HFFc6 (cell line): ENCODE results near the gene RIMS4. TPM values are rescaled to one million over a fixed set of nuclear protein-coding genes. Genes with fewer than 3 reads are reported as not detected.

Source experiments
- DNase-seq: peaks from one replicate; pipeline ENCODE4 v3.0.0-alpha.2; 2018
- H3K27ac Mint-ChIP-seq: 2 replicates; pipeline ENCODE4 v1.8.0; 2020; ENCODE audit warnings: mild to moderate bottlenecking, mixed read lengths
- H3K27me3 Mint-ChIP-seq: 2 replicates; pipeline ENCODE4 v1.8.0; 2021; ENCODE audit warnings: mild to moderate bottlenecking, moderate library complexity, mixed read lengths; ENCODE audit not compliant: insufficient read depth
- H3K36me3 Mint-ChIP-seq: 2 replicates; pipeline ENCODE4 v1.8.0; 2021; ENCODE audit warnings: low read depth, mixed read lengths
- H3K4me1 Mint-ChIP-seq: 2 replicates; pipeline ENCODE4 v1.8.0; 2020; ENCODE audit warnings: low read depth, mixed read lengths
- H3K4me3 Mint-ChIP-seq: 2 replicates; pipeline ENCODE4 v1.8.0; 2020; ENCODE audit warnings: mild to moderate bottlenecking, moderate library complexity, mixed read lengths
- H3K9me3 Mint-ChIP-seq: 2 replicates; pipeline ENCODE4 v1.8.0; 2020; ENCODE audit warnings: mild to moderate bottlenecking, mixed read lengths
- CTCF ChIP-seq: fragments of 200-600 bp; sonication (generic); IDR thresholded peaks from 2 replicates; pipeline ENCODE4 v1.5.0; 2021; ENCODE audit warnings: antibody characterized with exemption, mild to moderate bottlenecking
- total RNA-seq, 6 experiments: library from RNA; stranded (reverse); fragmentation: NEBNext Ultra II Directional; extraction: Animal tissue kit (Norgen Biotek cat#: 25700); gene quantifications; 2 replicates in 1 of 6; 3 replicates in 5 of 6; pipeline ENCODE4 v1.2.3, GENCODE V29; 2021

RIMS4 gene
- total RNA-seq, 6 experiments from 2014 or later: not detected

- H3K4me1 Mint-ChIP-seq: peaks cover 61% of the 10 kb centered on the region
- H3K27ac Mint-ChIP-seq: peak overlapping the region; percentile 7
- H3K4me3 Mint-ChIP-seq: no peak overlapping the region
- DNase-seq: peak; percentile 58
- no peak for TF ChIP-seq CTCF
- H3K9me3 Mint-ChIP-seq: no peaks in the 10 kb centered on the region
- H3K27me3 Mint-ChIP-seq: peaks cover 3% of the 10 kb centered on the region
- H3K36me3 Mint-ChIP-seq: no peaks in the 10 kb centered on the region
Measured at GRCh38 chr20:44704551-44704971, 105.8 kb downstream of the RIMS4 start.

- Mint-ChIP-seq H3K36me3 (no peaks in the 10 kb centered on the region), H3K27me3 (peaks cover 3% of the 10 kb centered on the region), H3K9me3 (no peaks in the 10 kb centered on the region), H3K4me1 (peaks cover 61% of the 10 kb centered on the region), H3K4me3 (no peak overlapping the region; the same call in 1 of the 2 replicates), H3K27ac (peak overlapping the region; percentile 7)
- DNase-seq: no peak
- TF ChIP-seq CTCF: no peak
Measured at GRCh38 chr20:44703956-44704488, 106.3 kb downstream of the RIMS4 start.

GRCh38 chr20:44703183-44703925 is 107.0 kb downstream of the RIMS4 start:
- Mint-ChIP-seq H3K36me3 (no peaks in the 10 kb centered on the region), H3K27me3 (peaks cover 3% of the 10 kb centered on the region), H3K4me3 (no peak overlapping the region; the same call in 1 of the 2 replicates), H3K9me3 (no peaks in the 10 kb centered on the region), H3K27ac (peak overlapping the region; percentile 7; the same call in 1 of the 2 replicates), H3K4me1 (peaks cover 63% of the 10 kb centered on the region)
- no peak for TF ChIP-seq CTCF
- DNase-seq: no peak

- H3K4me1 Mint-ChIP-seq: peaks cover 67% of the 10 kb centered on the region
- H3K36me3 Mint-ChIP-seq: no peaks in the 10 kb centered on the region
- H3K9me3 Mint-ChIP-seq: no peaks in the 10 kb centered on the region
- no peak for DNase-seq
- peaks cover 3% of the 10 kb centered on the region for H3K27me3 Mint-ChIP-seq
- H3K27ac Mint-ChIP-seq: no peak overlapping the region
- H3K4me3 Mint-ChIP-seq: no peak overlapping the region; the same call in 1 of the 2 replicates
- no peak for TF ChIP-seq CTCF
Measured at GRCh38 chr20:44702776-44703175, 107.6 kb downstream of the RIMS4 start.

GRCh38 chr20:44701858-44702256 is 108.5 kb downstream of the RIMS4 start:
- Mint-ChIP-seq H3K4me1 (peaks cover 70% of the 10 kb centered on the region), H3K36me3 (0 out of 2 replicates have a peak, but pooled peaks cover 6% of the 10 kb centered on the region), H3K9me3 (no peaks in the 10 kb centered on the region)

More at GRCh38 chr20:44701858-44702256, 108.5 kb downstream of the RIMS4 start:
- TF ChIP-seq CTCF: no peak
- Mint-ChIP-seq H3K4me3 (no peak overlapping the region), H3K27ac (no peak overlapping the region), H3K27me3 (peaks cover 3% of the 10 kb centered on the region)
- no peak for DNase-seq

Other genes with a start within 250 kb of the RIMS4 start
- 10 to 100 TPM; 35.5 to 57.6 (median 52.0) TPM for gene PKIG, start 228.0 kb downstream of the RIMS4 start, total RNA-seq
- 10 to 100 TPM; 11.0 to 15.9 (median 12.7) TPM for gene ADA, start 158.8 kb downstream of the RIMS4 start, total RNA-seq
- gene CCN5, start 95.2 kb downstream of the RIMS4 start, total RNA-seq: under 1 TPM in 1 of 6 experiments, not detected in 5; 0.14 TPM
- under 1 TPM in 5 of 6 experiments, not detected in 1; 0.07 to 0.28 (median 0.21) TPM for gene KCNK15, start 64.7 kb downstream of the RIMS4 start, total RNA-seq
- gene YWHAB, start 75.2 kb upstream of the RIMS4 start, total RNA-seq: 100 to 1,000 TPM; 284 to 315 (median 301) TPM
- 10 to 100 TPM; 14.4 to 22.4 (median 16.6) TPM for gene PABPC1L, start 99.5 kb upstream of the RIMS4 start, total RNA-seq
- 10 to 100 TPM; 88.5 to 96.5 (median 93.0) TPM for gene TOMM34, start 149.9 kb upstream of the RIMS4 start, total RNA-seq
- 10 to 100 TPM; 34.3 to 46.6 (median 36.6) TPM for gene STK4, start 156.0 kb upstream of the RIMS4 start, total RNA-seq